B cell (primary cell): ENCODE results near the gene DNAH12. TPM values are rescaled to one million over a fixed set of nuclear protein-coding genes. Genes with fewer than 3 reads are reported as not detected.

Experiments
- ATAC-seq: fragments of 200-7000 bp; cut with Tn5 transposase; one replicate; pipeline ENCODE4 v1.10.0; 2021; ENCODE audit warnings: low read depth, mild to moderate bottlenecking, moderate number of reproducible peaks, moderate library complexity
- CTCF ChIA-PET: fragments of 350-600 bp; sonication (Branson Sonifier 250); formaldehyde crosslinking; loops from one replicate; lab custom pipeline; 2021; ENCODE audit warnings: antibody characterized with exemption, inconsistent platforms; lab: Charles Lee
- POLR2A ChIA-PET: fragments of 350-600 bp; sonication (Branson Sonifier 250); formaldehyde crosslinking; loops from one replicate; lab custom pipeline; 2021; ENCODE audit warnings: antibody characterized with exemption; lab: Charles Lee
- DNase-seq: peaks from one replicate; pipeline ENCODE4 v3.0.0; 2013
- H2AFZ ChIP-seq: 2 replicates; pipeline ENCODE4 v1.6.1; 2012; ENCODE audit warnings: mild to moderate bottlenecking, low read depth, low read length; ENCODE audit not compliant: insufficient read depth, poor library complexity, severe bottlenecking
- H3K27ac ChIP-seq, 2 donors: 1 replicate in 1 of 2; 2 replicates in 1 of 2; pipeline ENCODE4 v1.5.1; 2012 to 2013; ENCODE audit warnings: low read length in 2 of 2, mild to moderate bottlenecking in 2 of 2, moderate library complexity in 1 of 2
- H3K27me3 ChIP-seq, 4 experiments: fragments of 200-600 bp in 1 of 4; sonication (generic) in 1 of 4; replicated peaks in 1 of 4; 1 replicate in 2 of 4; 2 replicates in 2 of 4; pipeline versions ENCODE4 v1.6.1 to v1.7.0; 2013 to 2016; ENCODE audit warnings: low read length in 3 of 4, mild to moderate bottlenecking in 2 of 4, mixed read lengths in 1 of 4, moderate library complexity in 1 of 4; ENCODE audit not compliant: insufficient read depth in 4 of 4, control insufficient read depth in 3 of 4; ENCODE audit errors: control extremely low read depth in 1 of 4
- H3K36me3 ChIP-seq, 2 experiments: replicated peaks in 1 of 2; 1 replicate in 1 of 2; 2 replicates in 1 of 2; pipeline versions ENCODE4 v1.6.1 to v1.7.1; 2013; ENCODE audit warnings: low read length in 1 of 2; ENCODE audit not compliant: insufficient read depth in 2 of 2, control insufficient read depth in 1 of 2; ENCODE audit errors: control extremely low read depth in 1 of 2, extremely low read depth in 1 of 2
- H3K4me1 ChIP-seq, 2 donors: fragments of 200-600 bp in 1 of 2; sonication (generic) in 1 of 2; 1 replicate in 1 of 2; 2 replicates in 1 of 2; pipeline versions ENCODE4 v1.5.1 to v1.6.1; 2013 to 2017; ENCODE audit warnings: low read length in 2 of 2; ENCODE audit not compliant: control insufficient read depth in 2 of 2, insufficient read depth in 2 of 2
- H3K4me2 ChIP-seq: replicated peaks from 2 replicates; pipeline ENCODE3; 2012; ENCODE audit warnings: mild to moderate bottlenecking, low read depth, low read length; ENCODE audit not compliant: poor library complexity, severe bottlenecking
- H3K4me3 ChIP-seq, 5 experiments: fragments of 200-600 bp in 1 of 5; sonication (generic) in 1 of 5; 1 replicate in 3 of 5; 2 replicates in 2 of 5; pipeline versions ENCODE4 v1.5.1 to v1.7.0; 2011 to 2016; ENCODE audit warnings: low read length in 4 of 5, mild to moderate bottlenecking in 4 of 5, low read depth in 2 of 5, control low read depth in 1 of 5, moderate library complexity in 1 of 5; ENCODE audit not compliant: insufficient read depth in 1 of 5; ENCODE audit errors: control extremely low read depth in 1 of 5, extremely low read depth in 1 of 5
- H3K79me2 ChIP-seq: fragments of 200-600 bp; sonication (generic); one replicate; pipeline ENCODE4 v1.6.0; 2016; ENCODE audit warnings: low read length; ENCODE audit not compliant: control insufficient read depth, insufficient read depth
- H3K9ac ChIP-seq: fragments of 200-600 bp; sonication (generic); 2 replicates; pipeline ENCODE4 v1.6.1; 2017; ENCODE audit warnings: mild to moderate bottlenecking, low read length, moderate library complexity
- H3K9me3 ChIP-seq, 3 donors: one replicate each; pipeline versions ENCODE4 v1.6.1 to v1.7.1; 2013; ENCODE audit warnings: low read length in 2 of 3; ENCODE audit not compliant: control insufficient read depth in 2 of 3, insufficient read depth in 1 of 3; ENCODE audit errors: control extremely low read depth in 1 of 3
- H4K20me1 ChIP-seq: 2 replicates; pipeline ENCODE4 v1.6.0; 2012; ENCODE audit warnings: mild to moderate bottlenecking, low read length; ENCODE audit not compliant: insufficient read depth, control insufficient read depth, poor library complexity, severe bottlenecking
- H3K27ac Mint-ChIP-seq: one replicate; pipeline ENCODE4 v1.8.0; 2021; ENCODE audit warnings: mixed read lengths
- H3K27me3 Mint-ChIP-seq: one replicate; pipeline ENCODE4 v1.8.0; 2021; ENCODE audit warnings: mixed read lengths
- H3K4me1 Mint-ChIP-seq: one replicate; pipeline ENCODE4 v1.8.0; 2021; ENCODE audit warnings: mixed read lengths
- H3K4me3 Mint-ChIP-seq: one replicate; pipeline ENCODE4 v1.8.0; 2021; ENCODE audit warnings: mixed read lengths
- H3K9me3 Mint-ChIP-seq: one replicate; pipeline ENCODE4 v1.8.0; 2022; ENCODE audit warnings: mixed read lengths; ENCODE audit not compliant: insufficient read depth
- EZH2 ChIP-seq: IDR thresholded peaks from 2 replicates; pipeline ENCODE4 v1.6.1; 2012; ENCODE audit warnings: borderline replicate concordance, low read depth, mild to moderate bottlenecking, moderate library complexity, low read length; ENCODE audit not compliant: insufficient read depth, poor library complexity, severe bottlenecking
- WGBS: methylation state at CpG from one replicate; pipeline ENCODE4 v1.1.5; 2013; ENCODE audit warnings: missing lambda C conversion rate; ENCODE audit not compliant: insufficient coverage; 5-methylcytosine and 5-hydroxymethylcytosine counted together
- intact Hi-C: fragments of 100-400 bp; cut with micrococcal nuclease; formaldehyde crosslinking; loops from one replicate; pipeline ENCODE4 v1.10.0; 2022
- polyA plus RNA-seq: library from polyadenylated mRNA; depleted of rRNA; stranded (reverse); fragments of >200 nt; gene quantifications from 2 replicates; pipeline ENCODE4 v1.2.3, GENCODE V29; 2012
- total RNA-seq, 2 donors: library from RNA; stranded (reverse); fragments of 120-200 nt in 1 of 2; gene quantifications; 1 replicate in 1 of 2; 2 replicates in 1 of 2; pipeline versions ENCODE4 v1.2.3 to v1.2.4, GENCODE V29; 2013 to 2022
- TF ChIP-seq, protein P1 (sequence below): fragments of 200-600 bp; IDR thresholded peaks from one replicate; pipeline ENCODE4 v1.8.0; 2022; ENCODE audit warnings: antibody characterized with exemption, mild to moderate bottlenecking

The DNAH12 gene
- total and polyA plus RNA-seq, 2 donors (not counting 1 experiment from before 2014, with no cell fraction given), result 0.09 to 0.17 TPM

DNA sequence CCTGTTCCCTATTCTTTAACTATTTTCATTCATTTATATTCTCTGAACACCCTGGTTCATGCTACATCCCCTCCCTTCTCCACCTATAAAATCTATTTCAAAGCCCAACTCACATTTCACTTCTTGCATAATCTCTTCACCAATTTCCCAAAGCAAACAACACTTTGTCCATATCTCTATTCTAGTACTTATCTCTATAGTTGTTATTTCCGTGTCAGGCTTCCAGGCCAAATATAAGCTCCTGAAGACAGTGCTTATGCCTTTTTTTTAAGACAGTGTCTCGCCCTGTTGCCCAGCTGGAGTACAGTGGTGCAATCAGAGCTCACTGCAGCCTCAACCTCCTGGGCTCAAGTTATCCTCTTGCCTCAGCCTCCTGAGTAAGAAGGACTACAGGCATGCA, 43.6 kb downstream of the DNAH12 start:
- Histone ChIP-seq H3K36me3 (no peaks in the 10 kb centered on the region), H3K4me3 (no peak overlapping the region), H3K4me2 (no peak overlapping the region), H3K79me2 (no peaks in the 10 kb centered on the region), H2AFZ (no peak overlapping the region), H4K20me1 (no peaks in the 10 kb centered on the region), H3K9ac (no peak overlapping the region), H3K4me1 (no peaks in the 10 kb centered on the region), H3K27ac (no peak overlapping the region), H3K27me3 (no peaks in the 10 kb centered on the region), H3K9me3 (no peaks in the 10 kb centered on the region)
- Mint-ChIP-seq H3K4me3 (no peak overlapping the region), H3K27ac (no peak overlapping the region), H3K27me3 (peaks cover 9% of the 10 kb centered on the region), H3K9me3 (no peaks in the 10 kb centered on the region), H3K4me1 (no peaks in the 10 kb centered on the region)
- TF ChIP-seq, protein P1, sequence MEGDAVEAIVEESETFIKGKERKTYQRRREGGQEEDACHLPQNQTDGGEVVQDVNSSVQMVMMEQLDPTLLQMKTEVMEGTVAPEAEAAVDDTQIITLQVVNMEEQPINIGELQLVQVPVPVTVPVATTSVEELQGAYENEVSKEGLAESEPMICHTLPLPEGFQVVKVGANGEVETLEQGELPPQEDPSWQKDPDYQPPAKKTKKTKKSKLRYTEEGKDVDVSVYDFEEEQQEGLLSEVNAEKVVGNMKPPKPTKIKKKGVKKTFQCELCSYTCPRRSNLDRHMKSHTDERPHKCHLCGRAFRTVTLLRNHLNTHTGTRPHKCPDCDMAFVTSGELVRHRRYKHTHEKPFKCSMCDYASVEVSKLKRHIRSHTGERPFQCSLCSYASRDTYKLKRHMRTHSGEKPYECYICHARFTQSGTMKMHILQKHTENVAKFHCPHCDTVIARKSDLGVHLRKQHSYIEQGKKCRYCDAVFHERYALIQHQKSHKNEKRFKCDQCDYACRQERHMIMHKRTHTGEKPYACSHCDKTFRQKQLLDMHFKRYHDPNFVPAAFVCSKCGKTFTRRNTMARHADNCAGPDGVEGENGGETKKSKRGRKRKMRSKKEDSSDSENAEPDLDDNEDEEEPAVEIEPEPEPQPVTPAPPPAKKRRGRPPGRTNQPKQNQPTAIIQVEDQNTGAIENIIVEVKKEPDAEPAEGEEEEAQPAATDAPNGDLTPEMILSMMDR, result no peak
- no peak for TF ChIP-seq EZH2
- DNase-seq (no peak), ATAC-seq (no peak)
- ChIA-PET CTCF (no interaction called here), POLR2A (no interaction called here)
- 80% methylated on average over 1 of the region's 2 CpGs for WGBS
- intact Hi-C loops, result no loop called here

DNA sequence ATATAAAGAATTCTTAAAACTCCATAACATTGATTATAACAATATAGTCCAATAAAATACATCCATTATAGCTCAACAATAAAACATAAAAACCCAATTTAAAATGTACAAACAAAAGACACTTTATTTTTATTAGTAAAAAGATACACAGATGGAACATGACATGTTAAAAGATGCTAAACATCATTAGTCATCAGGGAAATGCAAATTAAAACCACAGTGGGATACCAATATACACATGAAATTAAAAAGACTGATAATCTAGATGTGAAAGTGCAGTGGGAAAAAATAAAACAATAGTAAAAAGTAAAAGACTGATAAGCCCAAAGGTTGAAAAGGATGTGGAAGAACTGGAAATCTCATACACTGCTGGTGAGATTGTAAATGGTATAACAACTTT, 46.2 kb downstream of the DNAH12 start:
- H4K20me1 ChIP-seq, result no peaks in the 10 kb centered on the region
- DNase-seq (no peak), ATAC-seq (no peak)
- H3K36me3 ChIP-seq, result no peaks in the 10 kb centered on the region
- H3K27me3 ChIP-seq, result no peaks in the 10 kb centered on the region
- no peaks in the 10 kb centered on the region for H3K79me2 ChIP-seq
- H3K4me3 ChIP-seq, result no peak overlapping the region
- TF ChIP-seq, protein P1, result no peak
- no peak for TF ChIP-seq EZH2
- H3K4me2 ChIP-seq, result no peak overlapping the region
- POLR2A ChIA-PET, result no interaction called here
- no peaks in the 10 kb centered on the region for H3K4me1 ChIP-seq
- H2AFZ ChIP-seq, result no peak overlapping the region
- H3K9ac ChIP-seq, result no peak overlapping the region
- intact Hi-C loops, result no loop called here
- peaks cover 12% of the 10 kb centered on the region for H3K27me3 Mint-ChIP-seq
- no peaks in the 10 kb centered on the region for H3K9me3 ChIP-seq
- H3K4me1 Mint-ChIP-seq, result no peaks in the 10 kb centered on the region
- H3K27ac ChIP-seq, result no peak overlapping the region
- H3K27ac Mint-ChIP-seq, result no peak overlapping the region
- CTCF ChIA-PET, result no interaction called here
- no peak overlapping the region for H3K4me3 Mint-ChIP-seq
- no peaks in the 10 kb centered on the region for H3K9me3 Mint-ChIP-seq
